Esophagus squamous epithelium (tissue), 4 donors: ENCODE results near the gene MAT1A.
"Not testable (repeated sequence)": the region's sequence is repeated elsewhere in the genome, so short reads cannot be mapped to it uniquely, and the experiment has no call there.

ENCODE experiments used
- CTCF ChIP-seq, 6 experiments: fragments of 450-650 bp in 4 of 6; fragments of 200-600 bp in 2 of 6; sonication (generic) in 2 of 6; IDR thresholded peaks; one replicate each; pipeline ENCODE4 v1.5.1; 2016 to 2019; ENCODE audit warnings: antibody characterized with exemption in 6 of 6, mild to moderate bottlenecking in 4 of 6, moderate library complexity in 4 of 6
- POLR2A ChIP-seq, 4 donors: fragments of 450-650 bp; IDR thresholded peaks; one replicate each; pipeline ENCODE4 v1.6.1; 2017; ENCODE audit warnings: antibody characterized with exemption in 4 of 4, mild to moderate bottlenecking in 4 of 4, moderate library complexity in 3 of 4

DNA sequence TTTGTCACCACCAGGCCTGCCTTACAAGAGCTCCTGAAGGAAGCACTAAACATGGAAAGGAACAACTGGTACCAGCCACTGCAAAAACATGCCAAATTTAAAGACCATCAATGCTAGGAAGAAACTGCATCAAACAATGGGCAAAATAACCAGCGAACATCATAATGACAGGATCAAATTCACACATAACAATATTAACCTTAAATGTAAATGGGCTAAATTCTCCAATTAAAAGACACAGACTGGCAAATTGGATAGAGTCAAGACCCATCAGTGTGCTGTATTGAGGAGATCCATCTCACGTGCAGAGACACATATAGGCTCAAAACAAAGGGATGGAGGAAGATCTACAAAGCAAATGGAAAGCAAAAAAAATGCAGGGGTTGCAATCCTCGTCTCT lies 16.5 kb upstream of the MAT1A start:
- not testable (repeated sequence) for TF ChIP-seq CTCF, POLR2A (IDR thresholded peaks at IDR 0.05)
